Testis (tissue), 3 donors: ENCODE data around the gene HHATL. TPM values are rescaled to one million over a fixed set of nuclear protein-coding genes. Genes with fewer than 3 reads are reported as not detected.
"Not testable (repeated sequence)": the region's sequence is repeated elsewhere in the genome, so short reads cannot be mapped to it uniquely, and the experiment has no call there.

ENCODE experiments used
- DNase-seq: peaks from one replicate; pipeline ENCODE4 v3.0.0-alpha.2; 2019
- H3K27ac ChIP-seq, 2 donors: fragments of 200-600 bp; sonication (generic); one replicate each; pipeline ENCODE4 v1.5.1; 2019
- H3K27me3 ChIP-seq: fragments of 200-600 bp; sonication (generic); one replicate; pipeline ENCODE4 v1.5.1; 2019
- H3K36me3 ChIP-seq: fragments of 200-600 bp; sonication (generic); one replicate; pipeline ENCODE4 v1.5.1; 2017; ENCODE audit warnings: low read depth; ENCODE audit errors: missing control alignments
- H3K4me1 ChIP-seq: fragments of 200-600 bp; sonication (generic); one replicate; pipeline ENCODE4 v1.5.1; 2019
- H3K4me3 ChIP-seq, 2 donors: fragments of 200-600 bp; sonication (generic); one replicate each; pipeline ENCODE4 v1.5.1; 2017 to 2019
- H3K9me3 ChIP-seq: fragments of 200-600 bp; sonication (generic); one replicate; pipeline ENCODE4 v1.5.1; 2017
- POLR2A ChIP-seq: fragments of 450-650 bp; IDR thresholded peaks from one replicate; pipeline ENCODE4 v1.6.1; 2017; ENCODE audit warnings: antibody characterized with exemption, mild to moderate bottlenecking, moderate library complexity
- WGBS, 2 donors: methylation state at CpG; one replicate each; pipeline ENCODE4 v1.1.5; 2018; 5-methylcytosine and 5-hydroxymethylcytosine counted together
- intact Hi-C: fragments of 100-400 bp; cut with DNase I; formaldehyde crosslinking; loops from one replicate; pipeline ENCODE4 v1.15.1; 2023; ENCODE audit warnings: low total_unique reads
- polyA plus RNA-seq: library from polyadenylated mRNA; stranded (reverse); fragments of 350-450 nt; fragmentation: Illumina TruSeq; extraction: RNeasy Lipid Tissue Mini Kit (QIAGEN cat#74804); gene quantifications from one replicate; pipeline ENCODE4 v1.2.3, GENCODE V29; 2014; ENCODE audit warnings: low read depth, low replicate concordance; ENCODE audit not compliant: insufficient read depth
- total RNA-seq, 2 donors: library from RNA; depleted of rRNA; stranded (reverse); fragments of >200 nt; gene quantifications; one replicate each; pipeline ENCODE4 v1.2.3, GENCODE V29; 2016
- TF ChIP-seq, protein P1 (sequence below), 3 experiments: fragments of 450-650 bp in 2 of 3; fragments of 200-600 bp in 1 of 3; sonication (generic) in 1 of 3; IDR thresholded peaks; one replicate each; pipeline ENCODE4 v1.5.1; 2016 to 2019; ENCODE audit warnings: antibody characterized with exemption in 3 of 3, mild to moderate bottlenecking in 2 of 3, moderate library complexity in 1 of 3

Gene HHATL
- total and polyA plus RNA-seq, 3 donors from 2014 or later = 6.1 to 7.2 (median 6.4) TPM

DNA sequence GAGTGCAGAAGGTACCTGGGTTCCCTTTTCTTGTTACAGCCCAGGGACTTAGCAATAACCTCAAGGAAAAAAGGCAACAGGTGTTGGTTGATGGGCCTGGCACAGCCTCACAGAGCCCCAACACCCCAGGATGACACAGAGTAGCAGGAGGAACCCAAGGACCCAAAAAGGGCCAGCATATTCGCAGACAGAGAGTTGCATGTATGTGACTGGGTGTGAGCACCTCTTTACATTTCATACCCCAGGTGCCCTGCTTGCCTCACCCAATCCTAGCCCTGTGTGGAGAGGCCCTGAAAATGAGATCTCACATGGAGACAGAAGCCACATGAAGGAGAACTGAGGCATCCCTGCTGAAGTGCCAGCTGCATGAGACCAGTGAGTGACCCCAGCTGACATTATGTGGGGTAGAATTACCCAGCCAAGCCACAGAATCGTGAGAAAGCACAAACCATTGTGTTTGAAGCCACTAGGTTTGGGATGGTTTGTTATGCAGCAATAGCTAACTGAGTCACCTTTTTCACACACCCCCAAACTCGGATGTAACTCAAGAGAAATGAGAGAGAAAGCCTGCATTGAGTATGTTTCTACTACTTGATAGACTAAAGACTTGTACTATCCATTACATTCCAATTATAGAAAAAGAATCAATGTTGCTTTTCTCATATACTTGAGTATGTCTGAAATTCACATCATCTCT lies 26.2 kb upstream of the HHATL start:
- whole genome bisulfite sequencing, 2 donors = 83% methylated on average over 3 of the region's 3 CpGs
- peak overlapping the region in 1 of 2 donors; percentile 33 for H3K27ac ChIP-seq

DNA sequence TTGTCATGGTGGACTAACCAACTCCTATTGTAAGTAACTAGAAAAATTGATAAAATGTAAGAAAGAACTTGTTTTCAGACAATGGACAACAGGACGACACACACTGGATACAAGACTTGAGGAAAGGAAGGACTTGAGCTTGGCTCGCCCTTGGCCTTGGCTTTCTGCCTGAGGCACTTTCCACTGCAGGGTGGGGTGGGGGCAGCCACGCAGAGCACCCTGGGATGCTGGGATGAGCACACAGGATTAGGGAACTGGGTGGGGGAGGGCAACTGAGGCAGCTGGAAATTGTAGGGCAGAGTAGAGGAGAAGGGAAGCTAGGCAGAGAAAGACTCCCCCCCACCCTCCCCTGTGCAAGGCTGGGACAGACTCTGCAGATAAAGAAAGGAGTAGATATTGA lies 25.5 kb upstream of the HHATL start:
- 18 to 31% methylated on average over 3 of the region's 3 CpGs for WGBS, 2 donors
- H3K4me1 ChIP-seq = peaks cover 17% of the 10 kb centered on the region
- no peak overlapping the region for H3K4me3 ChIP-seq
- intact Hi-C loops = no loop called here
- DNase-seq = peak; percentile 78
- H3K36me3 ChIP-seq = no peaks in the 10 kb centered on the region
- H3K27me3 ChIP-seq = no peaks in the 10 kb centered on the region
- no peak for TF ChIP-seq POLR2A
- TF ChIP-seq, protein P1, sequence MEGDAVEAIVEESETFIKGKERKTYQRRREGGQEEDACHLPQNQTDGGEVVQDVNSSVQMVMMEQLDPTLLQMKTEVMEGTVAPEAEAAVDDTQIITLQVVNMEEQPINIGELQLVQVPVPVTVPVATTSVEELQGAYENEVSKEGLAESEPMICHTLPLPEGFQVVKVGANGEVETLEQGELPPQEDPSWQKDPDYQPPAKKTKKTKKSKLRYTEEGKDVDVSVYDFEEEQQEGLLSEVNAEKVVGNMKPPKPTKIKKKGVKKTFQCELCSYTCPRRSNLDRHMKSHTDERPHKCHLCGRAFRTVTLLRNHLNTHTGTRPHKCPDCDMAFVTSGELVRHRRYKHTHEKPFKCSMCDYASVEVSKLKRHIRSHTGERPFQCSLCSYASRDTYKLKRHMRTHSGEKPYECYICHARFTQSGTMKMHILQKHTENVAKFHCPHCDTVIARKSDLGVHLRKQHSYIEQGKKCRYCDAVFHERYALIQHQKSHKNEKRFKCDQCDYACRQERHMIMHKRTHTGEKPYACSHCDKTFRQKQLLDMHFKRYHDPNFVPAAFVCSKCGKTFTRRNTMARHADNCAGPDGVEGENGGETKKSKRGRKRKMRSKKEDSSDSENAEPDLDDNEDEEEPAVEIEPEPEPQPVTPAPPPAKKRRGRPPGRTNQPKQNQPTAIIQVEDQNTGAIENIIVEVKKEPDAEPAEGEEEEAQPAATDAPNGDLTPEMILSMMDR (IDR thresholded peaks at IDR 0.05) = no peak
- H3K9me3 ChIP-seq = no peaks in the 10 kb centered on the region
- peak overlapping the region in 1 of 2 donors; percentile 33 for H3K27ac ChIP-seq

More for the DNA sequence above, 26.2 kb upstream of the HHATL start:
- no peaks in the 10 kb centered on the region for H3K9me3 ChIP-seq
- H3K27me3 ChIP-seq = no peaks in the 10 kb centered on the region
- peak; percentile 12 for DNase-seq
- no peak for TF ChIP-seq POLR2A
- TF ChIP-seq, protein P1 (IDR thresholded peaks at IDR 0.05) = no peak
- H3K4me1 ChIP-seq = peaks cover 18% of the 10 kb centered on the region
- H3K4me3 ChIP-seq = no peak overlapping the region
- intact Hi-C loops = no loop called here
- no peaks in the 10 kb centered on the region for H3K36me3 ChIP-seq

DNA sequence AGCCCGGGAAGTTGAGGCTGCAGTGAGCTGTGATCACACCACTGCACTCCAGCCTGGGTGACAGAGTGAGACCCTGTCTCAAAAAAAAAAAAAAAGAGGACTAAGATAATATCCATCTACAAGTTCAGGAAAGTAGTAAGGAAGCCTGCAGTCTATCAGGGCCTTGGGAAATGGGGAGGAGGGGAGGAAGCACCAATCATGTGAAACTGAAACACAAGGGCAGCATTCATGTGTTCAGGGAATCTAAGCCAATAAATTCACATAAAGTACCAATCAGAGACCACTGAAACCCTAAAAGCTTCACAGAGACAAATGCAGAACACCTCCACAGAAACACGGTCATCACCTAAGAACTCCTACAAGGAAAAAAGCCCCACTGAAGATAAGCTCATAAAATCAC lies 22.9 kb upstream of the HHATL start:
- intact Hi-C loops = no loop called here
- H3K9me3 ChIP-seq = no peaks in the 10 kb centered on the region
- H3K27ac ChIP-seq = no peak overlapping the region
- WGBS, 2 donors = 73 to 89% methylated on average over 2 of the region's 2 CpGs
- H3K4me1 ChIP-seq = peaks cover 6% of the 10 kb centered on the region
- no peaks in the 10 kb centered on the region for H3K36me3 ChIP-seq
- DNase-seq = peak; percentile 13
- TF ChIP-seq, protein P1 (IDR thresholded peaks at IDR 0.05) = no peak
- TF ChIP-seq POLR2A = no peak
- H3K4me3 ChIP-seq = no peak overlapping the region
- H3K27me3 ChIP-seq = no peaks in the 10 kb centered on the region

DNA sequence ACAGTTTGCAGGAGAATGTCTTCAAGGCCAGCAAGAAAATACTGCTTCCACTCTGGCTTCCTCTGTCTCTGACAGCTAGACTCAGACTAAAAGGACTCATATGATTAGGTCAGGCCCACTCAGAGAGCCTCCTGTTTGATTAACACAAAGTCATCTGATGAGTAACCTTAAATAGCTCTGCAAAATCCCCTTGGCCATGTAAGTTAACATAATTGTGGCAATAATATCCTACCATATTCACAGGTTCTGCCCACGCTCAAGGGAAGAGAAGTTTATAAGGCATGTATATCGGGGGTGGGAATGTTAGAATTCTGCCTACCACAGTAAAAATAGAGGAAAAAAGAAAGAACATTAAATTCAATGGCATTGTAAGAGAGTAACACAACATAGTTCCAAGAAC lies 20.6 kb upstream of the HHATL start:
- Histone ChIP-seq H3K4me1 (peaks cover 5% of the 10 kb centered on the region), H3K4me3 (no peak overlapping the region), H3K36me3 (no peaks in the 10 kb centered on the region), H3K27ac (no peak overlapping the region), H3K9me3 (no peaks in the 10 kb centered on the region), H3K27me3 (no peaks in the 10 kb centered on the region)
- intact Hi-C loops = no loop called here
- DNase-seq = peak; percentile 5
- WGBS, 2 donors = 86 to 94% methylated on average over 2 of the region's 2 CpGs
- TF ChIP-seq POLR2A = no peak
- TF ChIP-seq, protein P1 (IDR thresholded peaks at IDR 0.05) = no peak

DNA sequence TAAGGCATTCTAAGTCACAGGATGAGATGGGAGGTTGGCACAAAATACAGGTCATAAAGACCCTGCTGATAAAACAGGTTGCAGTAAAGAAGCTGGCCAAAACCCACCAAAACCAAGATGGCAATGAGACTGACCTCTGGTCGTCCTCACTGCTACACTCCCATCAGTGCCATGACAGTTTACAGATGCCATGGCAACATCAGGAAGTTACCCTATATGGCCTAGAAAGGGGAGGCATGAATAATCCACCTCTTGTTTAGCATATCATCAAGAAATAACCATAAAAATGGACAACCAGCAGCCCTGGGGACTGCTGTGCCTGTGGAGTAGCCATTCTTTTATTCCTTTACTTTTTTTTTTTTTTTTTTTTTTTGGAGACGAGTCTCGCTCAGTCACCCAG lies 19.8 kb upstream of the HHATL start:
- WGBS, 2 donors = 90 to 93% methylated on average over 3 of the region's 3 CpGs
- H3K9me3 ChIP-seq, H3K36me3 ChIP-seq, H3K27me3 ChIP-seq, H3K4me1 ChIP-seq, intact Hi-C loops, H3K4me3 ChIP-seq: not testable (repeated sequence)
- DNase-seq = peak; percentile 2
- H3K27ac ChIP-seq = peak overlapping the region in 1 of 2 donors; percentile 50
